Dendritic cell treated with granulocyte-macrophage colony-stimulating factor and Interleukin-4, amounts not matched to agents 40 ng/mL and 50 ng/mL, for 4 days (primary cell): ENCODE measurements around the gene LDLRAD3.

Experiments
- H3K27ac Mint-ChIP-seq: one replicate; pipeline ENCODE4 v1.8.0; 2022; ENCODE audit warnings: mild to moderate bottlenecking, mixed read lengths
- H3K27me3 Mint-ChIP-seq: one replicate; pipeline ENCODE4 v1.8.0; 2022; ENCODE audit warnings: mild to moderate bottlenecking, mixed read lengths
- H3K36me3 Mint-ChIP-seq: one replicate; pipeline ENCODE4 v1.8.0; 2022; ENCODE audit warnings: low read depth, mixed read lengths
- H3K4me1 Mint-ChIP-seq: one replicate; pipeline ENCODE4 v1.8.0; 2022; ENCODE audit warnings: low read depth, mixed read lengths
- H3K4me3 Mint-ChIP-seq: one replicate; pipeline ENCODE4 v1.8.0; 2022; ENCODE audit warnings: mild to moderate bottlenecking, moderate library complexity, mixed read lengths
- H3K9me3 Mint-ChIP-seq: one replicate; pipeline ENCODE4 v1.8.0; 2022; ENCODE audit warnings: mixed read lengths
- intact Hi-C: fragments of 100-400 bp; cut with micrococcal nuclease; formaldehyde crosslinking; loops from one replicate; pipeline ENCODE4 v1.15.0; 2022

Gene LDLRAD3

GRCh38 chr11:35934271-35934670, 9.6 kb upstream of the LDLRAD3 start:
- intact Hi-C loops, result no loop called here
- no peak overlapping the region for H3K4me3 Mint-ChIP-seq
- peaks cover 30% of the 10 kb centered on the region for H3K4me1 Mint-ChIP-seq
- peaks cover 7% of the 10 kb centered on the region for H3K27me3 Mint-ChIP-seq
- peaks cover 8% of the 10 kb centered on the region for H3K9me3 Mint-ChIP-seq
- no peaks in the 10 kb centered on the region for H3K36me3 Mint-ChIP-seq
- H3K27ac Mint-ChIP-seq, result peak overlapping the region; percentile 58

- Mint-ChIP-seq H3K27ac (no peak overlapping the region), H3K36me3 (no peaks in the 10 kb centered on the region), H3K4me1 (peaks cover 30% of the 10 kb centered on the region), H3K9me3 (peaks cover 8% of the 10 kb centered on the region), H3K27me3 (peaks cover 7% of the 10 kb centered on the region), H3K4me3 (no peak overlapping the region)
- intact Hi-C loops, result no loop called here
These were observed 8.9 kb upstream of the LDLRAD3 start for GRCh38 chr11:35934981-35935380.

- intact Hi-C loops, result no loop called here
- H3K27me3 Mint-ChIP-seq, result peaks cover 7% of the 10 kb centered on the region
- H3K4me3 Mint-ChIP-seq, result no peak overlapping the region
- H3K36me3 Mint-ChIP-seq, result no peaks in the 10 kb centered on the region
- peaks cover 8% of the 10 kb centered on the region for H3K9me3 Mint-ChIP-seq
- H3K4me1 Mint-ChIP-seq, result peaks cover 30% of the 10 kb centered on the region
- H3K27ac Mint-ChIP-seq, result no peak overlapping the region
These were observed 8.5 kb upstream of the LDLRAD3 start for GRCh38 chr11:35935390-35935789.

GRCh38 chr11:35937111-35937510, 6.8 kb upstream of the LDLRAD3 start:
- peaks cover 8% of the 10 kb centered on the region for H3K27me3 Mint-ChIP-seq
- intact Hi-C loops, result no loop called here
- no peak overlapping the region for H3K27ac Mint-ChIP-seq
- H3K4me3 Mint-ChIP-seq, result no peak overlapping the region
- peaks cover 28% of the 10 kb centered on the region for H3K4me1 Mint-ChIP-seq
- H3K9me3 Mint-ChIP-seq, result peaks cover 4% of the 10 kb centered on the region
- H3K36me3 Mint-ChIP-seq, result no peaks in the 10 kb centered on the region

- peaks cover 25% of the 10 kb centered on the region for H3K4me1 Mint-ChIP-seq
- H3K4me3 Mint-ChIP-seq, result no peak overlapping the region
- H3K27ac Mint-ChIP-seq, result no peak overlapping the region
- H3K36me3 Mint-ChIP-seq, result no peaks in the 10 kb centered on the region
- H3K9me3 Mint-ChIP-seq, result no peaks in the 10 kb centered on the region
- intact Hi-C loops, result no loop called here
- H3K27me3 Mint-ChIP-seq, result peaks cover 13% of the 10 kb centered on the region
These were observed 6.2 kb upstream of the LDLRAD3 start for GRCh38 chr11:35937700-35938099.

- H3K27ac Mint-ChIP-seq, result no peak overlapping the region
- intact Hi-C loops, result no loop called here
- no peaks in the 10 kb centered on the region for H3K9me3 Mint-ChIP-seq
- H3K4me1 Mint-ChIP-seq, result peaks cover 23% of the 10 kb centered on the region
- H3K27me3 Mint-ChIP-seq, result peaks cover 18% of the 10 kb centered on the region
- no peak overlapping the region for H3K4me3 Mint-ChIP-seq
- no peaks in the 10 kb centered on the region for H3K36me3 Mint-ChIP-seq
These were observed 5.6 kb upstream of the LDLRAD3 start for GRCh38 chr11:35938231-35938630.

GRCh38 chr11:35943309-35943708, 553 bp upstream of the LDLRAD3 start:
- H3K27me3 Mint-ChIP-seq, result peaks cover 24% of the 10 kb centered on the region
- no peaks in the 10 kb centered on the region for H3K36me3 Mint-ChIP-seq
- intact Hi-C loops, result no loop called here
- peak overlapping the region; percentile 77 for H3K27ac Mint-ChIP-seq
- peaks cover 26% of the 10 kb centered on the region for H3K4me1 Mint-ChIP-seq
- no peaks in the 10 kb centered on the region for H3K9me3 Mint-ChIP-seq
- H3K4me3 Mint-ChIP-seq, result peak overlapping the region; percentile 79

- peak overlapping the region; percentile 85 for H3K4me3 Mint-ChIP-seq
- H3K36me3 Mint-ChIP-seq, result no peaks in the 10 kb centered on the region
- H3K27me3 Mint-ChIP-seq, result peaks cover 24% of the 10 kb centered on the region
- H3K4me1 Mint-ChIP-seq, result peaks cover 32% of the 10 kb centered on the region
- intact Hi-C loops, result no loop called here
- H3K9me3 Mint-ChIP-seq, result no peaks in the 10 kb centered on the region
- peak overlapping the region; percentile 77 for H3K27ac Mint-ChIP-seq
These were observed 758 bp downstream of the LDLRAD3 start for GRCh38 chr11:35944503-35945136.

- Mint-ChIP-seq H3K4me1 (peaks cover 32% of the 10 kb centered on the region), H3K4me3 (peak overlapping the region; percentile 85), H3K27ac (no peak overlapping the region), H3K36me3 (no peaks in the 10 kb centered on the region), H3K9me3 (no peaks in the 10 kb centered on the region), H3K27me3 (peaks cover 24% of the 10 kb centered on the region)
- intact Hi-C loops, result no loop called here
These were observed 1.3 kb downstream of the LDLRAD3 start for GRCh38 chr11:35945137-35945518.

- Mint-ChIP-seq H3K9me3 (no peaks in the 10 kb centered on the region), H3K27me3 (peaks cover 24% of the 10 kb centered on the region), H3K27ac (no peak overlapping the region), H3K36me3 (no peaks in the 10 kb centered on the region), H3K4me3 (no peak overlapping the region), H3K4me1 (peaks cover 37% of the 10 kb centered on the region)
- intact Hi-C loops, result no loop called here
These were observed 2.9 kb downstream of the LDLRAD3 start for GRCh38 chr11:35946766-35947165.

- intact Hi-C loops, result no loop called here
- Mint-ChIP-seq H3K4me3 (no peak overlapping the region), H3K4me1 (peaks cover 37% of the 10 kb centered on the region), H3K27ac (no peak overlapping the region), H3K27me3 (peaks cover 20% of the 10 kb centered on the region), H3K36me3 (no peaks in the 10 kb centered on the region), H3K9me3 (no peaks in the 10 kb centered on the region)
These were observed 3.6 kb downstream of the LDLRAD3 start for GRCh38 chr11:35947437-35947836.

GRCh38 chr11:35949242-35949641, 5.4 kb downstream of the LDLRAD3 start:
- H3K27me3 Mint-ChIP-seq, result peaks cover 10% of the 10 kb centered on the region
- H3K9me3 Mint-ChIP-seq, result no peaks in the 10 kb centered on the region
- H3K4me3 Mint-ChIP-seq, result no peak overlapping the region
- H3K4me1 Mint-ChIP-seq, result peaks cover 27% of the 10 kb centered on the region
- no peak overlapping the region for H3K27ac Mint-ChIP-seq
- intact Hi-C loops, result no loop called here
- no peaks in the 10 kb centered on the region for H3K36me3 Mint-ChIP-seq

- H3K27me3 Mint-ChIP-seq, result peaks cover 3% of the 10 kb centered on the region
- peaks cover 19% of the 10 kb centered on the region for H3K4me1 Mint-ChIP-seq
- H3K36me3 Mint-ChIP-seq, result no peaks in the 10 kb centered on the region
- H3K9me3 Mint-ChIP-seq, result no peaks in the 10 kb centered on the region
- H3K27ac Mint-ChIP-seq, result no peak overlapping the region
- no peak overlapping the region for H3K4me3 Mint-ChIP-seq
- intact Hi-C loops, result no loop called here
These were observed 6.2 kb downstream of the LDLRAD3 start for GRCh38 chr11:35950082-35950481.

- Mint-ChIP-seq H3K4me3 (no peak overlapping the region), H3K27ac (no peak overlapping the region), H3K27me3 (no peaks in the 10 kb centered on the region), H3K4me1 (peaks cover 11% of the 10 kb centered on the region), H3K9me3 (no peaks in the 10 kb centered on the region), H3K36me3 (no peaks in the 10 kb centered on the region)
- intact Hi-C loops, result no loop called here
These were observed 7.8 kb downstream of the LDLRAD3 start for GRCh38 chr11:35951680-35952079.

- Mint-ChIP-seq H3K36me3 (no peaks in the 10 kb centered on the region), H3K27me3 (no peaks in the 10 kb centered on the region)
- intact Hi-C loops, result no loop called here
These were observed 9.4 kb downstream of the LDLRAD3 start for GRCh38 chr11:35953081-35953760.

More at GRCh38 chr11:35953081-35953760, 9.4 kb downstream of the LDLRAD3 start:
- Mint-ChIP-seq H3K9me3 (no peaks in the 10 kb centered on the region), H3K4me3 (no peak overlapping the region), H3K27ac (no peak overlapping the region), H3K4me1 (peaks cover 11% of the 10 kb centered on the region)
